OCI-LY3 (cell line): ENCODE data around the gene ZNF816.
"Not testable (repeated sequence)": the region's sequence is repeated elsewhere in the genome, so short reads cannot be mapped to it uniquely, and the experiment has no call there.

Source experiments
- H2AFZ ChIP-seq: fragments of 200-600, 300-600 bp; shearing (Covaris generic); 2 replicates; pipeline ENCODE4 v1.6.0; 2014; ENCODE audit warnings: antibody characterized with exemption, low read depth, low read length
- H3K27ac ChIP-seq: fragments of 200-600, 300-600 bp; sonication (generic); 2 replicates; pipeline ENCODE4 v1.5.1; 2014; ENCODE audit warnings: mild to moderate bottlenecking, low read length, moderate library complexity, mixed read lengths
- H3K27me3 ChIP-seq: fragments of 200-600, 300-600 bp; sonication (generic); 2 replicates; pipeline ENCODE4 v1.6.1; 2014; ENCODE audit warnings: low read depth, low read length, mixed read lengths
- H3K36me3 ChIP-seq: fragments of 200-600, 300-600 bp; sonication (generic); replicated peaks from 2 replicates; pipeline ENCODE3; 2014; ENCODE audit warnings: low read depth, low read length, mixed read lengths
- H3K4me1 ChIP-seq: fragments of 300-600, 200-600 bp; sonication (generic); 2 replicates; pipeline ENCODE4 v1.6.1; 2014; ENCODE audit warnings: low read length, mixed read lengths
- H3K4me2 ChIP-seq: fragments of 200-600, 300-600 bp; sonication (generic); 2 replicates; pipeline ENCODE4 v1.6.1; 2014; ENCODE audit warnings: low read length, mixed read lengths
- H3K4me3 ChIP-seq: fragments of 300-600, 200-600 bp; sonication (generic); 2 replicates; pipeline ENCODE4 v1.5.1; 2014; ENCODE audit warnings: antibody characterized with exemption, mild to moderate bottlenecking, low read length, moderate library complexity
- H3K79me2 ChIP-seq: fragments of 300-600, 200-600 bp; shearing (Covaris generic); 2 replicates; pipeline ENCODE4 v1.6.1; 2014; ENCODE audit warnings: mild to moderate bottlenecking, low read length, mixed read lengths
- H3K9ac ChIP-seq: fragments of 300-600, 200-600 bp; shearing (Covaris generic); 2 replicates; pipeline ENCODE4 v1.6.0; 2014; ENCODE audit warnings: mild to moderate bottlenecking, low read length, moderate library complexity
- H3K9me3 ChIP-seq: fragments of 200-600, 300-600 bp; shearing (Covaris generic); 2 replicates; pipeline ENCODE4 v1.6.1; 2014; ENCODE audit warnings: low read length, mixed read lengths; ENCODE audit not compliant: insufficient read depth
- H4K20me1 ChIP-seq: fragments of 200-600, 300-600 bp; sonication (generic); 2 replicates; pipeline ENCODE4 v1.6.1; 2016; ENCODE audit warnings: low read length, mixed read lengths; ENCODE audit not compliant: insufficient read depth
- EZH2phosphoT487 ChIP-seq: fragments of 200-600 bp; shearing (Covaris generic); IDR thresholded peaks from 2 replicates; pipeline ENCODE4 v1.6.1; 2018; ENCODE audit warnings: antibody characterized with exemption, mixed run types, low read depth
- TF ChIP-seq, protein P1 (sequence below): fragments of 200-600, 300-600 bp; sonication (generic); IDR thresholded peaks from 2 replicates; pipeline ENCODE4 v1.5.1; 2014; ENCODE audit warnings: antibody characterized with exemption, low read length, low read depth

Gene ZNF816

DNA sequence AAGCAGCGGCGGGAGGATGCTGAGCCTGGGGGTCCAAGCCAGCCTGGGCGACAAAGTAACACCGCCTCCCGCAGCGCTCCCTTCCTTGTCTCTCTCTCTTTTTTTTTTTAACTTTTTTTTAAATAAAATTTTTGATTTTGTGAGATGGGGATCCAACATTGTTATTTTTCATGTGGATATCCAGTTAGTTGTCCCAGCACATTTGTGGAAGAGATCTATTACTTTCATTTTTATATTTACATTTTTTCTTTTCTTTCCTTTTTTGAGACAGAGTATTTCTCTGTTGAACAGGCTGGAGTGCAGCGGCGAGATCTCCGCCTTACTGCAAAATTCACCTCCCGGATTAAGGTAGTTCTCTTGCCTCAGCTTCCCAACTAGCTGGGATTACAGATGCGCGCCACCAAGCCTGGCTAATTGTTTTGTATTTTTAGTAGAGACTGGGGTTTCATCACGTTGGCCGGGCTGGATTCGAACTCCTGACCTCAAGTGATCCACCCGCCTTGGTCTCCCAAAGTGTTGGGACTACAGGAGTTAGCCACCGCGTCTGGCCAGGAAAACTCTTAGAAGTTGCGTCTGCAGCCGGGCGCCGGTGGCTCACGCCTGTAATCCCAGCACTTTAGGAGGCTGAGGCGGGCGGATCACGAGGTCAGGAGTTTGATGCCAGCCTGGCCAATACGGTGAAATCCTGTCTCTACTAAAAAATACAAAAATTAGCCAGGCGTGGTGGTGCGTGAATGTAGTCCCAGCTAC lies 19.4 kb downstream of the ZNF816 start:
- no peaks in the 10 kb centered on the region for H4K20me1 ChIP-seq
- H3K27ac ChIP-seq: no peak overlapping the region
- H3K79me2 ChIP-seq: peaks cover 40% of the 10 kb centered on the region
- peak overlapping the region; percentile 62 for H3K9ac ChIP-seq
- H3K27me3 ChIP-seq: no peaks in the 10 kb centered on the region
- H2AFZ ChIP-seq: no peak overlapping the region
- H3K36me3 ChIP-seq: peaks cover 20% of the 10 kb centered on the region
- peak overlapping the region; percentile 66 for H3K4me2 ChIP-seq
- H3K4me1 ChIP-seq: peaks cover 18% of the 10 kb centered on the region; the same call in 1 of the 2 replicates
- peaks cover 4% of the 10 kb centered on the region; the same call in 1 of the 2 replicates for H3K9me3 ChIP-seq
- peak overlapping the region; percentile 84 for H3K4me3 ChIP-seq
- TF ChIP-seq, protein P1, sequence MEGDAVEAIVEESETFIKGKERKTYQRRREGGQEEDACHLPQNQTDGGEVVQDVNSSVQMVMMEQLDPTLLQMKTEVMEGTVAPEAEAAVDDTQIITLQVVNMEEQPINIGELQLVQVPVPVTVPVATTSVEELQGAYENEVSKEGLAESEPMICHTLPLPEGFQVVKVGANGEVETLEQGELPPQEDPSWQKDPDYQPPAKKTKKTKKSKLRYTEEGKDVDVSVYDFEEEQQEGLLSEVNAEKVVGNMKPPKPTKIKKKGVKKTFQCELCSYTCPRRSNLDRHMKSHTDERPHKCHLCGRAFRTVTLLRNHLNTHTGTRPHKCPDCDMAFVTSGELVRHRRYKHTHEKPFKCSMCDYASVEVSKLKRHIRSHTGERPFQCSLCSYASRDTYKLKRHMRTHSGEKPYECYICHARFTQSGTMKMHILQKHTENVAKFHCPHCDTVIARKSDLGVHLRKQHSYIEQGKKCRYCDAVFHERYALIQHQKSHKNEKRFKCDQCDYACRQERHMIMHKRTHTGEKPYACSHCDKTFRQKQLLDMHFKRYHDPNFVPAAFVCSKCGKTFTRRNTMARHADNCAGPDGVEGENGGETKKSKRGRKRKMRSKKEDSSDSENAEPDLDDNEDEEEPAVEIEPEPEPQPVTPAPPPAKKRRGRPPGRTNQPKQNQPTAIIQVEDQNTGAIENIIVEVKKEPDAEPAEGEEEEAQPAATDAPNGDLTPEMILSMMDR: no peak
- no peak for TF ChIP-seq EZH2phosphoT487

DNA sequence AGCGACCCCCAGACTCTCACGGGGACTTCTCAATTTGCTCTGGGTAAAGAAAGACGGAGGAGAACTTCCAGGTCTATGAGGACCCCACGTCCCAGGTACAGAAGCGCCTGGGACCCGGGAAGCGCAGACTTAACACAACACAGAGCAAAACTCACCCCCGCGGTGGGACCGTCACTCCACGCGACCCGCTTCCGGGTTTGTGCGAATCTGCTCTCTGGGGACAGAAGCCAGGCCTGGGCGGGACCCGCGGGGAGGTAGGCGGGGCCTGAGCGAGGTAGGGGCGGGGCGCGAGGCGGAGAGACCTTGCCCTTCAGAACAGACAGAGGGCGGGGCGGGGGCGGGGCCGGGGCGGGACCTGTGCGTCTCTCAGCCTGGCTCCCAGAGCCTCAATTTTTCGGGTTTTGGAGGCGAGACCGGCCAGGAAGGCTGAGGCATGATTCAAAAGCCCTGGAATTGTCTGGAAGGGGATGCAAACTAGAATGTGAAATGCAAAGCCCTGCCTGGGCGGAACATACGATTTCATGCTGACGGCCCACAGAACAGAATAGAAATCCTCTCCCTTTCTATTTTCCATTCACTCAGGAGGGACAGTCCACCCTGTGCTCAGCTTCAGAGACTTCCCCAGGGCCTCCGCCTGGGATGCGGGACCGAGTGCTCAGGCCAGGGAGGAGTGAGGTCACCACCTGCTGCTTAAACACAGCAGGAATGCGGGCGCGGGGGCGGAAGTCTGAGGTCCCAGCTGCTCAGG lies 20.1 kb downstream of the ZNF816 start:
- peak overlapping the region; percentile 63; the same call in 1 of the 2 replicates for H2AFZ ChIP-seq

DNA sequence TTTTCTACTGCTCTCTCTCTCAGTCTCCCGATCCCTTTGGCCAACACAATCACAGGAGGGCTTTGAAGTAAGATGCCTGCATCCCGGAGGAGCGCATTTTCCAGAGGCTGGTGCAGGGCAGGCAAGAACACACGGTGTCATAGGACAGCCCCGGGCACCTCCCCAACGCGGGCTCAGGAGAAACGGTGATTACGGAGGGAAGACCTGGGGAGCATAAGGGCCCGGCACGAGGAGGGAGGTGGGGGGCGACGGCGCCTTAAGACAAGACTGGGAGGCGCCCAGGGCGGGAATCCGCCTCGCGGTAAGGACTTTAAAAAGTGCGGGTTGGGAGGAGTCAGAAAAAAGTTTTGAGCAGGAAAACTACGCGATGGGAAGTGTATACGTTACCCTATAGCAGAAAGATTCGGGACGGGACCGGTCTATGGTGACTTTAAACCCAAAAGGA lies 20.7 kb downstream of the ZNF816 start:
- H3K27me3 ChIP-seq: no peaks in the 10 kb centered on the region
- TF ChIP-seq EZH2phosphoT487: no peak
- TF ChIP-seq, protein P1: no peak
- H3K79me2 ChIP-seq: peaks cover 54% of the 10 kb centered on the region
- H3K27ac ChIP-seq: peak overlapping the region; percentile 68
- peak overlapping the region; percentile 96 for H3K9ac ChIP-seq
- no peaks in the 10 kb centered on the region for H3K9me3 ChIP-seq
- no peak overlapping the region for H2AFZ ChIP-seq
- H4K20me1 ChIP-seq: no peaks in the 10 kb centered on the region
- H3K4me3 ChIP-seq: peak overlapping the region; percentile 84
- H3K36me3 ChIP-seq: peaks cover 22% of the 10 kb centered on the region
- H3K4me1 ChIP-seq: peaks cover 28% of the 10 kb centered on the region
- H3K4me2 ChIP-seq: peak overlapping the region; percentile 65

More for the DNA sequence above, 20.1 kb downstream of the ZNF816 start:
- Histone ChIP-seq H3K4me2 (peak overlapping the region; percentile 66), H3K9ac (peak overlapping the region; percentile 96), H3K4me3 (peak overlapping the region; percentile 84), H3K79me2 (peaks cover 48% of the 10 kb centered on the region), H3K36me3 (peaks cover 18% of the 10 kb centered on the region), H4K20me1 (no peaks in the 10 kb centered on the region), H3K27ac (peak overlapping the region; percentile 68), H3K27me3 (no peaks in the 10 kb centered on the region), H3K9me3 (no peaks in the 10 kb centered on the region), H3K4me1 (peaks cover 22% of the 10 kb centered on the region)
- TF ChIP-seq, protein P1: no peak

DNA sequence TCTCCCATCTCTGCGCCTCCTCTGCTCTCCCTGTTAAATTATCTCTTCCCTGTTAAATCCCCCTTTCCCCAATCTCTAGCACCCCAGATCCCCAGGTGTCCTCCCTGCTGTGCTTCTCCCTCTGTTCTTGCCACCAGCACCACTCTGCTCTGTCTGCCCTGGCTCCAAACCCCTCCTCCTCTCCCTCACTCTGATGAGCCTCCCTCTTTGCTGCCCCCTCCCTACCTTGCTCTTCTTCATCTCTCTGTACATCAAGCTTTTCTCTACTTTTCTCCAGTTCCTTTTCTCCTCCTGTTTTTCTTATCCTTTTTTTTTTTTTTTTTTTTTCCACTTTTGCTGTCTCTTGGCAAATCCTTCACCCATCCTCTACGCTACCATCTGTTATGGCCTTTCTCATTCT lies 21.2 kb downstream of the ZNF816 start:
- Histone ChIP-seq H3K36me3 (peaks cover 22% of the 10 kb centered on the region), H3K4me2 (peak overlapping the region; percentile 65), H3K79me2 (peaks cover 58% of the 10 kb centered on the region), H3K9ac (peak overlapping the region; percentile 96), H3K4me3 (peak overlapping the region; percentile 84), H3K4me1 (peaks cover 33% of the 10 kb centered on the region), H3K27ac (peak overlapping the region; percentile 68)
- H3K9me3 ChIP-seq, H3K27me3 ChIP-seq, H2AFZ ChIP-seq, H4K20me1 ChIP-seq: not testable (repeated sequence)

DNA sequence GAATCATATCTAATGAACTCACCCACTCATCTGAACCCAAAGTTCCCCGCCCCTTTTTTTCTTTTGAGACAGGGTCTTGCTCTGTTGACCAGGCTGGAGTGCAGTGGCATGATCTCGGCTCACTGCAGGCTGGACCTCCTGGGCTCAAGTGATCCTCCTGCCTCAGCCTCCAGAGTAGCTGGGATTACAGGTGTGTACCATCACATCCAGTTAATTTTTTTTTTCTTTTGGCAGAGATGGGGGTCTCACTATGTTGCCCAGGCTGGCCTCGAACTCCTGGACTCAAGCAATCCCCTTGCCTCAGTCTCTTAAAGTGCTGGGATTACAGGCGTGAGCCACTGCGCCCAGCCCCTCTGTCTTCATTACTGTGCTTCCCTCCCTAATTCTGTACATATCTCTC lies 21.8 kb downstream of the ZNF816 start:
- Histone ChIP-seq H3K4me2 (peak overlapping the region; percentile 65), H3K36me3 (peaks cover 22% of the 10 kb centered on the region), H3K79me2 (peaks cover 60% of the 10 kb centered on the region), H3K4me3 (peak overlapping the region; percentile 84; the same call in 1 of the 2 replicates), H3K4me1 (peaks cover 39% of the 10 kb centered on the region)
- not testable (repeated sequence) for H3K27ac ChIP-seq, H2AFZ ChIP-seq, H3K9ac ChIP-seq, H3K9me3 ChIP-seq, H4K20me1 ChIP-seq, H3K27me3 ChIP-seq
